Measurements from ENCODE around the gene KMT5C. TPM values are rescaled to one million over a fixed set of nuclear protein-coding genes. Genes with fewer than 3 reads are reported as not detected.

The KMT5C gene
- total RNA-seq, 1 donor from 2014 or later: 105 TPM

DNA sequence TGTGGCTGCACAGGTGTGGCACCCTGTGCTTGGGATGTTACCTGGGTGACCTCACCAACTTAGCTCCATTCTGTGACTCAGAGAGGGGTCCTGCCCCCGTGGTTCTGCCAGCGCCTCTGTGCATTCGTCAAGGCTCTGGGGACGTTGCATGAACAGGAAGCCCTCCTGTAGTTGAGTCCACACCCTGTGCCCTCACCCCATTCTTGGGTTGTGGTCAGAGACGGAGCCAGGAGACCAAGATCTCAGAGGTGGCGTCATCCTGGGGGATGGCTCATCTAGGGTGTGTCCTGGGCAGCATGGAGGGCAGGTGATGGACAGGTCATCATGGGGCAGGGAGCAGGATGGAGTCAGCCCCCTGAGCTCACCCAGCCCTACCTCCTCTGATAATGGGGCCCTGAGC, 12.4 kb downstream of the KMT5C start:
- peaks cover 19% of the 10 kb centered on the region for H3K4me1 Mint-ChIP-seq (ENCODE audit: low read depth, unreplicated experiment)
- H3K27me3 Mint-ChIP-seq (ENCODE audit: unreplicated experiment): peaks cover 17% of the 10 kb centered on the region
- H3K27ac Mint-ChIP-seq (ENCODE audit: unreplicated experiment): no peak overlapping the region
- H3K36me3 Mint-ChIP-seq (ENCODE audit: unreplicated experiment): no peaks in the 10 kb centered on the region
- TF ChIP-seq, protein P1, sequence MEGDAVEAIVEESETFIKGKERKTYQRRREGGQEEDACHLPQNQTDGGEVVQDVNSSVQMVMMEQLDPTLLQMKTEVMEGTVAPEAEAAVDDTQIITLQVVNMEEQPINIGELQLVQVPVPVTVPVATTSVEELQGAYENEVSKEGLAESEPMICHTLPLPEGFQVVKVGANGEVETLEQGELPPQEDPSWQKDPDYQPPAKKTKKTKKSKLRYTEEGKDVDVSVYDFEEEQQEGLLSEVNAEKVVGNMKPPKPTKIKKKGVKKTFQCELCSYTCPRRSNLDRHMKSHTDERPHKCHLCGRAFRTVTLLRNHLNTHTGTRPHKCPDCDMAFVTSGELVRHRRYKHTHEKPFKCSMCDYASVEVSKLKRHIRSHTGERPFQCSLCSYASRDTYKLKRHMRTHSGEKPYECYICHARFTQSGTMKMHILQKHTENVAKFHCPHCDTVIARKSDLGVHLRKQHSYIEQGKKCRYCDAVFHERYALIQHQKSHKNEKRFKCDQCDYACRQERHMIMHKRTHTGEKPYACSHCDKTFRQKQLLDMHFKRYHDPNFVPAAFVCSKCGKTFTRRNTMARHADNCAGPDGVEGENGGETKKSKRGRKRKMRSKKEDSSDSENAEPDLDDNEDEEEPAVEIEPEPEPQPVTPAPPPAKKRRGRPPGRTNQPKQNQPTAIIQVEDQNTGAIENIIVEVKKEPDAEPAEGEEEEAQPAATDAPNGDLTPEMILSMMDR (IDR thresholded peaks at IDR 0.05; ENCODE audit: partially characterized antibody, unreplicated experiment): no peak
- no peak for DNase-seq
- H3K4me3 Mint-ChIP-seq (ENCODE audit: unreplicated experiment): no peak overlapping the region
- peaks cover 12% of the 10 kb centered on the region for H3K9me3 Mint-ChIP-seq (ENCODE audit: unreplicated experiment)

DNA sequence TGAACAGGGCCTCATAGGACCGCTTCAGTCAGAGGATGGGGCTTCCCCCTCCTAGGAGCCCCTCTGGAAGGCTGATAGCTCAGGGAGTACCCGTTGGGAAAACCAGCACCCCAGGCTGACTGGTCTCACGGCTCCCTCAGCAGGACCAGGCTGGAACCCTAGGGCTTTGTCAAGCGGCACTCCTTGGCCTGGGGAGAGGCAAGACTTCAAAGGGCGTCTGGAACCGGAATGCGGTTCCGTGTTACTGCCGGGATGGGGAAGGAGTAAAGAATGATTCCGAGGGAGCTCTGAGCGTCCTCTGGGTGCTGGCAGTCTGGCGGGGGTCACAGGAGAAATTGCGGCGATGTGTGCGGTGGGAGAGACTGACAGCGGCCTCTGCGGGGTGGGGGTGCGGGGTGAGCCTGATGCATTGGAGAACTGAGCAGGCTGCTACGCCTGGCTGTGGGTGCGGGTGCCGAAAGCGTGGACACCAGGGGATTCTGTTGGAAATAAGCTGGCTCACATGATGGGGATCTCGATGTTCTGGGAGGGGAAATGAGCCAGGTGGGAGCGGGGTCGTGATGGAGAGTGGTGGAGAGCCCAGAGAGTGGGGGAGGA, 13.0 kb downstream of the KMT5C start:
- H3K36me3 Mint-ChIP-seq (ENCODE audit: unreplicated experiment): no peaks in the 10 kb centered on the region
- peaks cover 19% of the 10 kb centered on the region for H3K4me1 Mint-ChIP-seq (ENCODE audit: low read depth, unreplicated experiment)
- DNase-seq: no peak
- H3K9me3 Mint-ChIP-seq (ENCODE audit: unreplicated experiment): peaks cover 12% of the 10 kb centered on the region
- peak overlapping the region; percentile 61 for H3K4me3 Mint-ChIP-seq (ENCODE audit: unreplicated experiment)
- no peak overlapping the region for H3K27ac Mint-ChIP-seq (ENCODE audit: unreplicated experiment)
- peaks cover 17% of the 10 kb centered on the region for H3K27me3 Mint-ChIP-seq (ENCODE audit: unreplicated experiment)
- TF ChIP-seq, protein P1 (IDR thresholded peaks at IDR 0.05; ENCODE audit: partially characterized antibody, unreplicated experiment): no peak

- H3K4me1 Mint-ChIP-seq (ENCODE audit: low read depth, unreplicated experiment): peaks cover 13% of the 10 kb centered on the region
- peaks cover 17% of the 10 kb centered on the region for H3K27me3 Mint-ChIP-seq (ENCODE audit: unreplicated experiment)
- TF ChIP-seq, protein P1 (IDR thresholded peaks at IDR 0.05; ENCODE audit: partially characterized antibody, unreplicated experiment): no peak
- DNase-seq: no peak
- H3K9me3 Mint-ChIP-seq (ENCODE audit: unreplicated experiment): peaks cover 10% of the 10 kb centered on the region
- no peak overlapping the region for H3K27ac Mint-ChIP-seq (ENCODE audit: unreplicated experiment)
- no peaks in the 10 kb centered on the region for H3K36me3 Mint-ChIP-seq (ENCODE audit: unreplicated experiment)
- peak overlapping the region; percentile 61 for H3K4me3 Mint-ChIP-seq (ENCODE audit: unreplicated experiment)
Measured at GRCh38 chr19:55353356-55353802, 13.7 kb downstream of the KMT5C start.

DNA sequence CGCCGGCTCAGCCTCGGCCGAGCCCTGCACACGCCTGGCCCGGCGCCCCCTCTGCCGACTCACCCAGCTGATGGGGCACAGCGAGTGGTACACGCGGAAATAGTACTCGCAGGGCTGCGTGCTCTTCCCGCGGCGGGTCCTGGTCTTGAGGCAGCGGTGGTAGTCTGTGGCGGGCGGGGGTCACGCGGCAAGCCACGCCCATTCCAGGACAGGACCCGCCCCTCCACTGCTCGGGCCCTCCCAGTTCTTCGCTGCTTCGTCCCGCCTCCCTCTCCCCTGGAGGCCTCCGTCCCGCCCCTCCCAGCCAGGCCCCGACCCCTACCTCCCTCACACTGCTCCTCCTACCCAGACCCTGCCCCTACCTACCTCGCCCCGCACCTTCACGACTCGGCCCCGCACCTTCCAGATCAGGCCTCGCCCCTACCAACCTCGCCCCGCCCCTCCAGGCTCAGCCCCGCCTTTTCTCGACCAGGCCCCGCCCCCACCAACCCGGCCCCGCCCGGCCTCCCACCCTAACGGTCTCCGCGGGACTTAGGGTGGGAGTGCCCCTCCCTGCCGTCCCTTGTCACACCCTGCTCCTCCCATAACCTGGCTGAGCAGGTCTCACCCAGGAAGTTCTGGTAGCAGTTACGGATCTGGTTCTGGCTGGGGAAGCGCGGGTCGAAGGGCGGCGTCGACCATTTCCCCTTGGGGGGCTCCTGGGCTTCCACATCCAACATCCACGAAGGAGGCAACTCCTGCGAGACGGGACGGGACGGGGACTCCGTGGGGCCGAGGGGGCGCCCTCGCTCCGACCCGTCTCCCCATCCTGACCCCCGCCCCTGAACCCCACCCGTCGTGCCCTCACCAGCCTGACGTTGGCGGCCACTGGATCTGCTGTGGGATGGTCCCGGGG, 14.4 kb downstream of the KMT5C start:
- TF ChIP-seq, protein P1 (IDR thresholded peaks at IDR 0.05; ENCODE audit: partially characterized antibody, unreplicated experiment): no peak
- Mint-ChIP-seq H3K36me3 (ENCODE audit: unreplicated experiment) (no peaks in the 10 kb centered on the region), H3K27ac (ENCODE audit: unreplicated experiment) (no peak overlapping the region), H3K9me3 (ENCODE audit: unreplicated experiment) (peaks cover 10% of the 10 kb centered on the region), H3K4me3 (ENCODE audit: unreplicated experiment) (peak overlapping the region; percentile 75), H3K4me1 (ENCODE audit: low read depth, unreplicated experiment) (peaks cover 6% of the 10 kb centered on the region), H3K27me3 (ENCODE audit: unreplicated experiment) (peaks cover 17% of the 10 kb centered on the region)
- peak; percentile 84 for DNase-seq

Measured in glutamatergic neuron (in vitro differentiated cells).